HG03066 (cell line): ENCODE results near the gene TNS1.

Source experiments
- ATAC-seq: cut with Tn5 transposase; IDR thresholded peaks from one replicate; pipeline ENCODE4 v1.9.1; 2021; ENCODE audit warnings: low read depth; ENCODE audit not compliant: unreplicated experiment

The TNS1 gene

DNA sequence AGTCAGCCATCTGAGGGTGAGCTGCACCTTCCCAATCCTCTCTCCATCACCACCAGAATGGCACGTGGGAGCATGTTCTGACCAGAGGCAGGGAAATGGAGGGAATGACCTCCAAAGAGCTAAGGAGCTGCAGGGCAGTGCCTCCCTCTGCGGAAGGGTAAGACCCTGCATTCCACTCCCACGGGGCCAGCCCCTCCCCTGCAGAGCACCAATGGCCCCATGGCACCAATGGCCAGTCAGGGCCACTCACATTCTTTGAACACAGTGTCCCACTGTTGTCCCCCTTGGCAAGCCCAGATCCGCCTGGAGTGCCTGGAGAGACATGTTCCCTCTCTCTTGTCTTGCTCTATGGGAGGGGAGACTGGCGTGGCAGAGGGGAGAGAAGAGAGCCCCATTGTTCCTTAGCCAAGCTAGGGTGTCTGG, 164.4 kb downstream of the TNS1 start:
- ATAC-seq = no peak

DNA sequence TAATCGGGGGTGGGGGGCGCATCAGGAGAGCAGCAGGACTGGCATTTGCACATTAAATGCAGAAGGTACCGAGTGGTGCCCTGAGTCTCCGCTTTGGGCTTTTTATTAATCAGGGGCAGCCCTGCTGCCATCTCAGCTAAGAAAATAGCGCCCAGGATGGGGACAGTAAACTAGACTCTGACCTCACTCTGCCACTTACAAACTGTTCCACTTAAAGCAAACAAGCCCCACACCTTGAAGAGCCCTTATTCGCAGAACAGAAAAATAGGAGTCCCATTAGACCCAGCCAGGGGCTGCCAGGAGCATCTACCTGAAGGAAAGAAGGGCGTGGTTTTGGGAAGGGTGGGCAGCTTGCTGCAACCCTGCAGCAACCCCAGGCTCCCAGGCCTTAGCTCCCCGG, 165.3 kb downstream of the TNS1 start:
- ATAC-seq = no peak

DNA sequence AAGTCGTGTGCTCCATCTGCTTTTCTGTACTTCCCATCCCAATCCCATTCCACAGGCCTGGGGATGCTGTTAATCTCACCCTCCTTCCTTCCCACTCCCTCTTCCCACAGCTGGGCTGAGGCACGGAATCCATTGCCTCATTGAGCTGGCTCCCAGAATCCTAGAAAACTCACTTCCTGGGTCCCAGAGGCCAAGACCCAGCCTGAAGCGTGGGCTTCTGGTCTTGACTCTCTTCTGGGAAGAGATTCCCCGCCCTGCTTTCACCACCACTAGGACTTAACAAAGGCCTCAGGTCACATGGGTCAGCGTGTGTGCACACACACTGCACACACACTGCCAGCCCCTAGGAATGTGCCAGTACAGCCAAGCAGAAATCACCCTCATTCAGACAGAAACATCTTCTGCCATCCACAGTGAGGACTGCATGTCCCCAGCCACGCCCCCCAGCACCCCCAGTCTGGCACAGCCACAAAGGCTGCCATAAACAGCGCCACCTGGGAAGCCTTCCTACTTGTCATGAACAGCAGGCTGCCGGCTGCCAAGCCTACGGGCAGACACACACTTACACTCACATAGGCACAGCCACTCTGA, 165.8 kb downstream of the TNS1 start:
- ATAC-seq = no peak

DNA sequence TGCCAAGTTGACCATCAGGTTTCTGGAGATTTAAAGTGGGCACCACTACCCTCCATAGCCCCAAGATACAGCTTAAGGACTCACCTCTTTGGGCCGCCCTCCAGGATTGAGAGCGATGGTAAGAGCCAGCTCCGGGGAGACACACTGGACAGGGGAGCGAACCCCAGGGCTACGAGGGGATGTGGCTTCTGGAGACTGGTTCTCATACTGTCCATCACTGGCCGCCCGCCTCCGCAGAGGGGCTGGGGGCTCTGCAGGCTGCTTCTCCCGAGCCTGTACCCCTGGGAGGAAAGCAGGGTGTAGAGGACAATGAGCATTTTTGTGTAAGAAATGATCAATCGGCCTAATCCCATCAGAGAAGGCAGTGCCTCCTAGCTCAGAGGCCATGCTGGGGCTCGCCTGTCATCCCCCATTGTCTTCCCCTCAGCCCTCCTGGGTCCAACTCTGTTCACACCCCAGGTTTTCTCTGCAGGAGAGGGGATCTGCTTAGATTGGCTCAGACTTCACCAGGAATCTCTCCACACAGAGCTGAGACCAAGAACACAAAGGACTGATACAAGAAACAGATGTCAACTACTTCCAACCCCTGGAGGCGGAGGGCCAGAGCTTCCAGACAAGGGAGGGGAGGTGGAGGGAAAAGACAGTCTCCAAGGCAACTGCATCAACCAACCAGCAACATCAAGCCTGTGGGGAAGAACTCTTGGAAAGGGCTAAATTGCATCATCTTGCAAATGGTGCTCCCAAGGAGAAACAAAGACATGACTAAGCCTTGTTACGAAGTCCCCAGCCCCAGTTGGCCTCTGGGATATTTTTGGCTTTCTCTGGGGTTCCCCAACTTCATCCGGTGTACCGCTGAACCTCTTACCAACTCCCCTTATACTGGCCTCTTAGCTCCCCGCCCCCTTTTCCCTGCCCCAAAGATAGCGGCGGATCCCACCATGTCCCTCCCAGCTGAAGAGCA, 166.6 kb downstream of the TNS1 start:
- no peak for ATAC-seq

DNA sequence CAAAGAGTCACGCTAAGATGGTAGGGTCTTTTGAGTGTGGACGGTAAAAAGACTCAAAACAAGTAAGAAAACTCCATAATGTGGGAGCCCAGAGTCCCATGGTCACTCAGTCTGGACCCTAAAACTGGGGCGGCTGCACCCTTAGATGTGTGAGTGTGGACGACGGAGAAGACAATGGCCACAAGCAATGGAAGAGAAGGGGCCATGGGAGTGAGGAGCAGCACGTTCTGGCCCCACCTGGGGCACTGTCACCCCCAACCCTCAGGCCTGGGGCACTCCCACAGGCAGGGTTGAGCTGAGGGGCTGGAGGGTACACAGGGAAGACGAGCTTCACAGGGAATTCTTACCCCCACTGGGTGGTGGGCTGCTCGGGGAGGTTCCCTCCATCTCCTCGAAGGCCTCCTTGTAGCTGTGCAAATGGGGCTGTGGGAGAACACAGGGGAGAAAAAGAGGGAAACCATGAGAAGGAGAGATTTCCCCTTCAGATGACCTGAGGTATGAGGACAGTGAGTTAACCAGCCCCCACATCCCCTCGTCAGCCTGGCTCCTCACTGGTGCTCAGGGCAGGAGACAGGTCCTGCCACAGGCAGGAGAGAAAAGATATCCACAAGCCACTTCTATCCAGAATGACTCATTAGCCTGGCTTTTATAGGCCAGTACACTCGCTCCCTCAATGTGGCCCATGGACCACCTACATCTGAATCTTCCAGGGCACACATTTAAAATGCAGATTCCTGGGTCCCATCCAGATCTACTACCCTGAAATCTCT, 167.9 kb downstream of the TNS1 start:
- ATAC-seq = no peak

DNA sequence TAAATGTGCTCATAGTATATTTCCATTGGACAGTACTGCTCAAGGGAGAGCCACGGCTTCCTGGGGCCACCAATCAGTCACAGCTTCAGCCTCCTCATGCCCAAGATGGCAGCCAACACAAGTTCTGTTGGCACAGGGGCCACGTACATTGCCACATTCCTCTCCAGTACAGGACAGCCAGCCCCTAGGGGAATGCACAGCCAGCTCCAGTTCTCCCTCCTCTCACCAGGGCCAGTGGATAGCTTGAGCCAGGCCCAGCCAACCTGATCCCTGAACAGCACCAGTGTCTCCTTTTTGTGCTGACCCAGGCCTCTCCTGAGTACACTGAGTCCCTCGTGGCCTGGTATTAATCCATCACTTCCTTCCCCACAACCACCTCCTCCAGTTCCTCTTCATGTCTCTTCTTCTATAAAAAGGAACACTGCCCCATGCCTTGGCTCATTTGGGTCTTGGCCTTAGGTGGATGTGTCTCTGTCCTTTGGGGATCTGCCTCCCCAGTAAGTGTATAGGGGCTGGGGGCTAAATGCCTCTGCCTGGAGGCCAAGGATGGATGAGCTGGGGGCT, 168.7 kb downstream of the TNS1 start:
- ATAC-seq = no peak

DNA sequence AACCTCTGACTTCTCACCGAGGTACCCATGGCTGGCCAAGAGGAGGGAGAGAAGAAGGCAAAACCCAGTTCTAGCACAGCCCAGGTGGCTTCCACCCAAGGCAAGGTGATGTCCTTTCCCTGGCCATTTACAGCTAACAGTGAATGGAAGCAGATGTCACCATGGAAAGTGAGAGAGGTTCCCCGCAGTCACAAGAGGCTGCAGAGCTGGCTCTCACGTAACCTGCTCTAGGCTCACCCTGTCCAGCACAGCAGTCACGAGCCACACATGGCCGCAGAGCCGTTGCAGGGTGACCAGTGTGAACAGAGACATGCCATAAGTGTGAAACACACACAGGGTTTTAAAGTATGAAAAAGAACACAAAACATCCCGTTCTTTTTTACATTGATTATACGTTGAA, 169.4 kb downstream of the TNS1 start:
- ATAC-seq = no peak

DNA sequence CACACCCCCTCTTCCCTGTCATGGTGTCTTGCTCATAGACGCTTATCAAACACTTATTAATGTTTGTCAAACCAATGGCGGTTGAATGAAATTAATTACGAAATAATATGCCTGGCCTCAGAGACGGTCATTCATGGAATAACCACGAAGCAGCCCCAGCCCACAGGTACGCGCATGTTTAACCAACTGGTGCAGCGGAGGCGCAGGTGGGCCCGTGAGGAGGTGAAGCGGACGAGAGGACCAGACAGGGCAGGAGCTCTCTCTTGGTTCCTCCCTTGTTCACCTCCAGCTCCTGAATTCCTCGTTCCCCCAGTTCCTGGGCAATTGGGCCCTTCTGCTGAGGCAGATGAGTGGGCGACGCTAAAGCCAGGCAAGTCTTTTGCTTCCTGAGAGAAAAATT, 169.8 kb downstream of the TNS1 start:
- ATAC-seq = no peak

DNA sequence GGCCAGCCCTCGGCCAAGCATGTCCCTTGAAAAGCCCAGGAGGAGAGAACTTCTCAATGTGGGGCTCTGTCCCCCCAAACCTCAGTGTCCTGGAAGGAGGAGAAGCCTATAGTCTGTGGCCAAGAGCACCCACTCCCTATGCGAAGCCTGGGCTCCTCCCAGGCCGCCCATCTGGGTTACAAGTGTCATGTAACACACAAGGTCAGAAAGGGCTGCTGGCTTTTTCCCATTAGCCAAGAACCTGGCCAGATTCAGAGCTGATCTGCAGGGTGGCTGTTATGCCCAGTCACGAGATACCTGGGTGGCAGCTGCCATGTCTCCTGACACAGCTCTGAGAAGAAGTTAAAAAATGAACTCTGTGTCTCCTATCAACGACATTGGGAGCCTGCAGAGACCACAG, 170.7 kb downstream of the TNS1 start:
- no peak for ATAC-seq

DNA sequence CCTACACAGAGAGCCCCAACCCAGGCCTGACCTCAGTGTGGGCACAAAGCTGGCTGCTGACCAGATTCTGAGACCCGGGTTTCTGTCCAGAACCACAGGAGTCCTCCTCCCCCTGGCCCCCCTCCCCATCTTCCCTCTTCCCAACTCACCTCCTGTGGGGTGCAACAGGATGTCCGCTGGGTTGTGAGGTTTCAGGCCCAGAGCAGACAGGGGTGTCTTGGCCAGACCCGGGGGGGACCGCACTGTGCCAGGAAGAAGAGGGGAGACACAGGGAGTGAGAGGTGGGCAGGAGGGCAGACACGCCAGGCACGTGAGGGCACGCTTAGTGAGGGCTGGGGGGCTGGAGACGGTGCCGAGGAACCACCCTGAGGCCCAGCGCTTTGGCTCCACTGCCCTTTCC, 171.5 kb downstream of the TNS1 start:
- no peak for ATAC-seq

DNA sequence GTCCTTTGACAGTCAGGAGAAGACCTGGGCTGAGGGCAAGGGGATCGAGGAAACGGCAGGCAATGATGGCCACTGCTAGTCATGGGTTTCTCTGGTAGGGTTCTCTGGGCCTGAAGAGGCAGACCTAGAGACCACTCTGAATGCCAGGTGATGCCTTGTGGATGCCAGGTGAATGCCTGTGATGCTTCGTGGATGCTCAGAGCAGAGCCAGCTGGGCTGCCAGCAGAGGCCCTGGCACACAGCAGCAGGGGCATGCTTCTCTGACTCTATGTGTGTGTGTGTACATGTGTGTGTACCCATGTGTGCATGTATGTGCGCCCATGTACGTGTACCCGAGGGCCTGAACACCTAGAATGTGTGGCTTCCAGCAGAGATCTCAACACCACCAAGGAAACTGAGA, 172.0 kb downstream of the TNS1 start:
- no peak for ATAC-seq

DNA sequence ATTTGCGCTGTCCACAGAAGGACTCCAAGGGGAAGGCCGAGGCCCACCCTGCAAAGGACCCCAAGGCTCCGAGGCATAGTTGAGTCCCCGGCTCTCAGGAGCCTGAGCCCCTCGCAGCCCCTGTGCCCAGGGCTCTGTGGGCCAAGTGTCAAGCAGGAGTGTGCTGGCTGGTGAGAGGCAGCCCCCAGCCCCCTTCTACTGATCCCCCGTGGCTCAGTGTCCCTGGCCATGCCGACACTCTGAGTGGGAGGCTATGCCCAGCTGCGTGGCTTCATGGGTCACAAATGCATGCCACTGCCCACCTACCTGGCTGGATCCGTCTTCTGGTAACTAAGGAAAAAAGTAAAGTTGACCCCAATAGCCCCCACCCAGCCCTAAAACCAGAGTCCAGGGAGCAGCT, 172.7 kb downstream of the TNS1 start:
- ATAC-seq = no peak

DNA sequence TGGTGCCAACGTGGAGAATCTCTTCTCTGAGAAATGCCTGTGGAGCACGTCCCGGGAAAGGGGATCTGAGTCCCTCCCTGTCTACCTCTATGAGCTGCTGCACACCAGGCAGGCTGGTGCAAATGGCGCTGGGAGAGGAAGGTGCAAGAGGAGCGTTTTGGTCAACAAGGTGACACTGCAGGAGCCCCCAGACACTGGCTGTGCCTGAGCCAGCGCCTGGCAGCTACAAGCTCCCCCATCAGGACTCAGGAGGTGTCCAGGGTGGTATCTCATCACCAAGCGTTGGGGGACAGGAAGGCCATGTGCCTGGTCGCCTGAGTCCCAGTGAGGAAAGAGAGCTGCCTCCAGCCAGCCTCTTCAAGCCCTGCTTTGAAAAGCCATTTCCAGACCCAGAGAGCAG, 173.4 kb downstream of the TNS1 start:
- no peak for ATAC-seq

DNA sequence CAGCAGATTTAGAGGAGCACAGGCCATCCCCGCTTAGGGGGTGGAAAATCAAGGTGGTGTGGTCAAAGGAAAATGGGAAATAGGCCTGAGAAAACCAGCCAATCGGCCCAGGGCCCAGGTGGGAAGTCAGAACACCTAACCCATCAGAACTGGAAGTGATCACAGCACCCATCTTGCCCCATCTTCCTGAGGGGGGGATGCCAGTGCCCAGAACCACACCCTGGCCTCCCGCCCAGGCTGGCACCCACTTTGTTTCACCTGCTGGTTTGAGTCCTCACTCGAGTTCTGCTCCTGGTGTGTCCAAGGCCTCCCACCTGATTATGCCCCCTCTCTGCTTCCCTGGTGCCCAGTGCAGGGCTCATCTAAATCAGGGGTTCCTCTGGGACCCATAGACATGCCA, 174.5 kb downstream of the TNS1 start:
- no peak for ATAC-seq

DNA sequence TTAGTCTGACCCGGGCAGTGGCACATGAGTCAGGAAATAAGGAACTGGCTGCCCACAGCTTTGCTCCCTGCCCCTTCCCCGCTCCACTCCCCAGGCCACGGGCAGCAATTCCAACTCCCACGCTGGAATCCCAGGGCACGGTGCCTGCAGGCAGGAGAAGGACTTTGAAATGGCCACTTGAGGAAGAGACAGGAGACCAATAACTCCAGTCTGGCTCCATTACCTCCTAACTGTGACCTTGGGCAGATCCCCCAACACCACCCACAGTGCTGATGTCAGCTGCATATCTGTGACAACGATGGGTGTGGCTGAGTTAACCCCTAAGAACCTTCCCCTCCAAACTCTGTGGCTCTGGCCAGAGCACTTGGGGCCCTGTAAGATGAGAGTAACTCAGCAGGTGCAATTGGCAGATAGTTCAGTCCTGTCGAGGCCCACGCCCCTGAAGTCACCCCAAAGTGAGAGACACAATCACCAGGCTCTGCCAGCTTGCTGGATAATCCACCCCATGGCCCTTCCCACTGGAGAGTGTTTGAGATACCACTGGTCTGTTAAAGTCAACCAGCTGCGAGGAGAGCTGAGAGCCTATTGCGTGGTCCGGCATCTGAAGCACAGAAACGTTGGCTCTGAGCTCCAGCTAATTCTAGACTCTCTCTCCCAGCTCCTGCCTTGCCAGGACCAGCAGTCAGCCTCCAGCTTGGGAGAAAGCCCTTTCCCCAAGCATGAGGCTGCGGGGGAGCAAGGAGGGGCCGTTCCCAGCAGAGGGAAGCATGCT, 175.2 kb downstream of the TNS1 start:
- ATAC-seq = no peak

DNA sequence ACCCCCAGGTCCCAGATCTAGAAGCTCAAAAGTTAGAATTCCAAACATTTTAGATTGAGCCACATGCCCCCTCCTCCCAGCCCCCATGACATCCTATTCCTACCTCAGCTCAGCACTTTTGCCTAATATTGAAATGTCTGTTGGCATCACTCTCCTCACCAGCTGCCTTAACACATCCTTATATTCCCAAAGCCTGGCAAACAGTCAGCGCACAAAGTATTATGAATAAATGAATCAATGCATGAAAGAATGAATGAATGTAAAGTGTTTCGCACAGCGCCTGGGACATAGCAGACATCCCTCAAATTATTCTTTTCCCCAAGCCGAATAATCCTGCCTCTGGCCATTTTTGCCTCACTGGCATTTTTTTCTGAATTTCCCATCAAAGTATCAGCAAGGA, 175.8 kb downstream of the TNS1 start:
- ATAC-seq = no peak

DNA sequence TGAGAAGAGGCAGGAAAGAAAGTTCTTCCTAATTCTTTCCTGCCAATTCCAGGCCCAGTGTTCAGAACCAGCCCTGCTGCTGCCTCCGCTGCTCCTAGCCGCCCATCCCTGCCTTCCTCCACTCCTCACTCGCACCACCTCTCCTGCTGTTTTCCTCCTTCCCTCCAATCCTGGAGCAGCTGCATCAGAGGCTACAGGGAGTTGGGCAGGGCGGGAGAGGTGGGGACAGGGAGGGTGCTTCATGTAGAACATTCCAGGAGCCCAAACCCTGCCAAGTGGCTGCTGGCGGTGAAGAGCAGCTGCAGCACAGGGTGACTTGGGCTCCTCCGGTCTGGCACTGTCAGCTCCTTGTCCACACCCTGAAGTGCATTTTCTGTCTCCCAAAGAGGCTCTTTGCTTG, 176.3 kb downstream of the TNS1 start:
- ATAC-seq = no peak

DNA sequence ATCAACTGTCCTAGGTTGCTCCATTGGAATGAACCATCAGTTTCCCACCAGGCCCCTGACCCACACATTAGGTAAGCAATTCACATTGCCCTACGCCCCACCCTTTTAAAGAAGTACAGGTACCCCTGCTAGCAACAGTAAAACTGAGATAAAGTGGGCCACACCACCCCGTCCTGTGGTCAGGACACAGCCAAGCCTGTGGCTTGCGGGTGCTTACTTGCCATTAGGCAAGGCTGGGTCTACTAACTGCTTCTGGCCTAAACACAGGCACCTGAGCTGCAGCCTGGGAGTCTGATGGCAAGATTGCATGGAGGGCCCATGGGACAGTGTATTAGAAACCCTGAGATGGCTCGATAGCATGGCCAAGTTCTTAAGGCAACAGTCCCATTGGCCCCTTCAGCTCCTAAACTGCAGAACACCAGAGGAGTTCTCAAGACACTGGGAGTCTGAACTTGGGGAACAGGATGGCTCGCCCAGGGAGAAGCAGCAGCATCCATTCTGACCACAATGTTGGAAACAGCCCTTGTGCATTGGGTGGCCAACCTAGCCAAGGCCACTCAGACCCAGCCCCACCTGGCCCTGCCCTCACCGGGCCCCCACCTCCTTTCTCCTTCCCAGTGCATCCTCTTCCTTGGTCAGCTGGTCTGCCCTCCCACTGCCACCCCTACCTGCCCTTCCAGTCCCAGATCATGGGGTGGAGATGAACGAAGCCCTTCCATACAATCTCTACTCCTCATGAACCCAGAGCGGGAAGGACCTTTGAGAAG, 177.1 kb downstream of the TNS1 start:
- no peak for ATAC-seq

DNA sequence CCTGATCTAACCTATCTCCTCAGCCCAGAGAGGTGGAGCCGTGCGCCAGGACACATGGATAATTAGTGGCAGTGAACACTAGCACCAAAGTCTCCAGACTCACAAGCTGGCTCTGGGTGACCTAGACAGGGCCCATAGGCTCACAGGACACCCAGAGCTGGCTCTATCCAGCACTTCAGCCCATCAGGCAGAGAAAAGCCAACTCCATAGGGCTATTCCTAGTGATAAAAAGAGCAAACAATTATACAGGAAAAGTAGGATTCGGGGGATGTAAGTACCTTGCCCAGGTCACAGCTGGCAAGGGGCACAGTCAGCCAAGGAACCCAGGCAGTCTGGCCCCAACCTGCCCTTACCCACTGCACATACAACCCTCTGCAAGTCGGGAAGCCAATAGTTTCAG, 178.6 kb downstream of the TNS1 start:
- ATAC-seq = no peak

DNA sequence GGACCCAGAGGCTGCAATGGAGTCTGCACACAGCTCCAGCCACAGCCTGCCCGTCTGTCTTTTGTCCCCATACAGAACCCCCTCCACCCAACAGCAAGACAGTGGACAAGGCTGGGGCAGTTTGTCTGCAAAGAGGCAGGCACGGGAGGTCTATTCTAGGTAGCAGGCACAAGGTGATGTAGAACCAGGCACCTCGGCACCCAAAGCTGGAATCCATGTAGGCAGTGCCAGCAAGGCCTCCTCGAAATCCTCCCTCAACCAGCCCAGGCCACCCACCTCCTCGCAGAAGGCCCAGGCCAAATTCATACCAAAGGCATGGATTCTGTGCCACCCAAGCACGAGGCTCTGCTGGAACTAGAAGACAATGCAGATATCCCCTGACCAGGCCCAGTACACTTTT, 179.2 kb downstream of the TNS1 start:
- ATAC-seq = no peak
